Posterior vena cava (tissue), 2 donors: ENCODE data around the gene SLC12A6. TPM values are rescaled to one million over a fixed set of nuclear protein-coding genes. Genes with fewer than 3 reads are reported as not detected.
"Not testable (repeated sequence)": the region's sequence is repeated elsewhere in the genome, so short reads cannot be mapped to it uniquely, and the experiment has no call there.

Experiments
- DNase-seq: peaks from one replicate; pipeline ENCODE4 v3.0.0-alpha.2; 2020; ENCODE audit warnings: low spot score
- intact Hi-C, 2 donors: fragments of 100-400 bp; cut with DNase I; formaldehyde crosslinking; loops; one replicate each; pipeline versions ENCODE4 v1.14.1 to v1.14.2; 2022 to 2023
- total RNA-seq, 2 donors: library from RNA; stranded (reverse); fragmentation: NEBNext Ultra II Directional; extraction: Animal tissue kit (Norgen Biotek cat#: 25700); gene quantifications; one replicate each; pipeline ENCODE4 v1.2.1, GENCODE V29; 2021
- donor health status: DM: yes; HTN: yes; CAD: no.
- donor health status: DM: yes; HTN: yes; CAD: no.

SLC12A6 gene
- total RNA-seq, 2 donors from 2014 or later, result 17.9 to 24.1 TPM

DNA sequence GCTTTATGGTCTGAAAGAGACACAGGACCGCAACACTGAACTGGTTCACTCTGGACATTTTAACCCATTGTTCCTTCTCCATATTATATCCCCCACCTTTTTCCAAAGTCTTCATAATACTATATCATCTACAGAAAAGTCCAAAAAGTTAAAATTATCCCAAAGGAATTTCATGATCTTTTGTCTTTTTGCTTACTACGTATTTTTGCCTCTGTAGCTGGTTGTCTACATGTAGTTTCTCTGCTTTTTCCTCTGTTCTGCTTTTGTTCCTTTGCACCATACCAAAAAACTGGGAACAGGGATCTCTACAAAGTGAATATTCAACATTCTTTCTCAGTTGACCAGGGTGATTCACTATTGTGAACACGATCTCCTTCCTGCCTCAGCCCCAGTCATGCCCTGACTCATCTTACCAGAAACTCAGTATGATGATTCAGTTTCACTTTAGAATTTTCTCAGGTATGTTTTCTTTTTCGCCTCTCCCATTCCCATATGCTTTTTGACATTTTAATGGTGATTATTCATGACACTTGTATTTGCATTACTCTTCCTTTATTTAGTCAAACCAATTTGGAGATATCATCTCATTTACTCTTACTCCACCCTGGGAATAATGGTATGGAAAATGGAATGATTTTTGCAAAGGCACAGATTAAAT lies 98.3 kb downstream of the SLC12A6 start:
- no peak for DNase-seq
- intact Hi-C loops, result no loop called here

DNA sequence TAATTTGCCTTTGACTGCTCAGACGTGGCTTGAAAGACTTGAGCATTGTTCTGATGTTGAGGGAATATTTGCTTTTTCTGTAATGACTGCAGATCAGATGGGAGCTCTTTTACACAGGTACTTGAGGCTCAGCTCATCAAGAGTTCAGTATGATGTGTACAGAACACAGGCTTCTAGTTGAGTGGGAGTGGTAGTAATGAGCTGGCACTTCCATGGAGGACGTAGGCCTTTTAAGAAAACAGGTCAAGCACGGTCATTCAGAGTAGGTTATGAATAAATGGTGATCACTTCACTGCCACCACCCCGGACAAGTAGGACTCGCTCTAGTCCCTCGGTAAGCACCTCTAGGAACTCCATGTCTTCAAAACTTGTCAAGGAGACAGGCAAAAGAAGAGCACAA lies 104.0 kb downstream of the SLC12A6 start:
- intact Hi-C loops, result no loop called here
- DNase-seq, result no peak

DNA sequence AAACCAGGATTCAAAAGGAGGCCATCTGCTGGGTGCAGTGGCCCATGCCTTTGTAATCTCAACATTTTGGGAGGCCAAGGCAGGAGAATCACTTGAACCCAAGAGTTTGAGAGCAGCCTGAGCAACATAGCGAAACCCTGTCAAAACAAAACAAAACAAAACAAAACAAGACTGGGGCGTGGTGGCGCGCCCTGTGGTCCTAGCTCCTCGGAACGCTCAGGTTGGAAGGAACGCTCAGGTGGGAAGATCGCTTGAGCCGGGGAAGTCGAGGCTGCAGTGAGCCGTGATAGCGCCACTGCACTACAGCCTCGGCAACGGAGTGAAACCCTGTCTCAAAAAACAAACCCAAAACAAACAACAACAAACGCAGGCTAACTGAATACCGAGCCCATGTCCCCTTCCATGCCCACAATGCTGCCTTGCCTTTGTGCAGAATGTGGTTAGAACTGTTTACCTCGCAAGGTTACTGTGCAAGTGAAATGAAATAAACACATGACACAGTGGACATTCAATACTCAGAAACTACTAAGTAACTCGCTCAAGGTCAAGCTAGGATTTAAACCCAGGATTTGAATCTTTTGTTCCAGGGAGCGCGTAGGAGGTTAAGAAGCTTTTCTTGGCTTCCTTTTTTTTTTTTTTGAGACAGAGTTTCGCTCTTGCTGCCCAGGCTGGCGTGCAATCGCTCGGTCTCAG lies 113.5 kb downstream of the SLC12A6 start:
- DNase-seq, result no peak
- intact Hi-C loops, result loop anchor here in 1 of 2 donors (10.0 kb wide), 1 partner anchor 119 kb away; the partner anchor contains the start of genes EMC7 and PGBD4

DNA sequence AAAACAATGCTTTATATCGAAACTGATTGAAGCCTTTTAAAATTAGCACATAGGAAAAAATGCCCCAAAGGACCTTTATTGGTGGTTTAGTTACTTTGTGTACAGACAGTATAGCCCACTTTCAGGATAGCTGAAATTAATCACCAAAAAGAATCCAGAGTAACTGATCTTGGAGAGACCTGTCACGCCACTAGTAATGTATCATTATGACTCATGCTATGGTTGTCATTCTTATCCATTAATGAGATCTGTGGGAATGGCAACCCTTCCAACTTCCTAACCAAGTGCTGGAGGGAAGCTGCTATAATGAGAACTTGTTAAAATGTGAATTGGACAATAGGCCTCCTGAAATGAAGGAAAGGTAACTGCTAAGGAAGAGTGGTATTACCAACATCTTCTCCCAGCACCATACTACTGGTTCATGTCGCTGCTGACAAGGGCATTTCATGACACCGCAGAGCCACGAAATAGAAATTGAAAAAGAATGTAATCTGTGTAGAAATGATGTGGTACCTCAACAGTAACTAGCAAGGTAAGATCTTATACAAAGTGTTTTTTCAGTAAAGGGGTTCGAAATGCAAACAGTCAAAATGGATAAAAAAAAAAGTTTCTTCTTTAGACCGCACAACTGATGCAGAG lies 119.9 kb downstream of the SLC12A6 start:
- DNase-seq, result no peak
- intact Hi-C loops, result no loop called here

DNA sequence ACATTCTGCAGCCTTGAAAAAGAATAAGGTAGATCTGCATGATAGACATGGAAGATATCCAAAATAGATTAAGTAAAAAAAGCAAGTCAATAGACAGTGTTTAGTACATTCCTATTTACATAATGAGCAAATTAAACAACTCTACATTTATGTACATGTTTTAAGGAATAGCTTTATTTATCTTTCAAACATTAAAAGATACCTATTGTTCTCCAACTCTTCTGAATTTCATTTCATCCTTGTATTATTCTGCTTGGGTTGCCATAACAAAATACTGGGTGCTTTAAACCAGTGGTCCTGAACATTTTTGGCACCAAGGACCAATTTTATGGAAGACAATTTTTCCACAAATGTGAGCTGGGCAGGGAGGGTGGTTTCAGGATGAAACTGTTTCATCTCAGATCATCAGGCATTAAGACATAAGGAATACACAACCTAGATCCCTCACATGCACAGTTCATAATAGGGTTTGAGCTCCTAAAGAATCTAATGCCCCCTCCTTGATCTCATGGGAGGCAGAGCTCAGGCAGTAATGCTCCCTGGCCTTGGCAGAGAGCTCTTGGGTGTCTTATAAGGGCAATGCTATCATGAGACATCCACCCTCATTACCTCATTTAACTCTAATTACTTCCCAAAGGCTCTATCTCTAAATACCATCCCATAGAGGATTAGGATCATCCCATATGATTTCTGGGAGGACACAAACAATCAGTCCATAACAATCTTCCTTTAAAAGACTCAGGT lies 120.9 kb downstream of the SLC12A6 start:
- intact Hi-C loops, result no loop called here
- no peak for DNase-seq

DNA sequence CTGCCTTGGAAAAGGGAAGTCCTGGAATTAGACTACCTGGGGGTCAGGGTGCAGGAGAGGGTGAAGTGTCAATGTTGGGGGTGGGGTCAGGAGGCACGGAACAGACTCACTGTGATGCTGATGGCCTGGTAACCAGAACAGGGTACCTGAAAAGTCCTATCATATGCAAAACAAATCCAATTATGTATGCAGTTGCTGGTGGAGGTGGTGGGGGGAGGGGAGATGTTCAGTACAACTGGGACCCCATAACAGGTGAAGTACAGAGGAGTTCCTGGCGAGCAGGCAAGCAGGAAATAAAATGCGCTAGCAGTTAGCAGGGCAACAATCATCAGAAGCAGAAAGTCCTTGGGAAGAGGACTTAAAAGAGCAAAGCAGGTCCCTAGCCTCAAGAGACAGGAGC lies 123.4 kb downstream of the SLC12A6 start:
- DNase-seq, result no peak
- intact Hi-C loops, result loop anchor here (5.0 kb wide), 2 partner anchors 152 to 157 kb away; no protein-coding TSS in a partner anchor

DNA sequence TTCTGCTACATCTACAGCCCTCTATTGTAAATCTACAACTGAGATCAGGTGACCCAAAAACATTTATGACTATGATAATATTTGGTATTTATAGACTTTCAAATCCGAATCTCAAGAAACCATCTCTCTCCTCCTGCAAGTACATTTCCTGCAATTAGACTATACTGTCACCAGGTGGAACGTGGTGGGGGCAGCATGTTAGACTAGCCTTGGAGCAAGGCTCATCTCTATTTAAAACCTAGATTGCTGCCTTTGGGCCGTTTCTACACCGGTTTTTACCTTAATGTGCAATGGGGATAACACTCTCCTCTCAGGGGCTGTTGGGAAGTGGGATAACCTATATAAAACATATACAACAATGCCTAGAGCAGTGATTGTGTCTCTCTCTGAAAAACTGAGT lies 123.9 kb downstream of the SLC12A6 start:
- intact Hi-C loops, result loop anchor here (5.0 kb wide), 2 partner anchors 151 to 156 kb away; no protein-coding TSS in a partner anchor
- no peak for DNase-seq

DNA sequence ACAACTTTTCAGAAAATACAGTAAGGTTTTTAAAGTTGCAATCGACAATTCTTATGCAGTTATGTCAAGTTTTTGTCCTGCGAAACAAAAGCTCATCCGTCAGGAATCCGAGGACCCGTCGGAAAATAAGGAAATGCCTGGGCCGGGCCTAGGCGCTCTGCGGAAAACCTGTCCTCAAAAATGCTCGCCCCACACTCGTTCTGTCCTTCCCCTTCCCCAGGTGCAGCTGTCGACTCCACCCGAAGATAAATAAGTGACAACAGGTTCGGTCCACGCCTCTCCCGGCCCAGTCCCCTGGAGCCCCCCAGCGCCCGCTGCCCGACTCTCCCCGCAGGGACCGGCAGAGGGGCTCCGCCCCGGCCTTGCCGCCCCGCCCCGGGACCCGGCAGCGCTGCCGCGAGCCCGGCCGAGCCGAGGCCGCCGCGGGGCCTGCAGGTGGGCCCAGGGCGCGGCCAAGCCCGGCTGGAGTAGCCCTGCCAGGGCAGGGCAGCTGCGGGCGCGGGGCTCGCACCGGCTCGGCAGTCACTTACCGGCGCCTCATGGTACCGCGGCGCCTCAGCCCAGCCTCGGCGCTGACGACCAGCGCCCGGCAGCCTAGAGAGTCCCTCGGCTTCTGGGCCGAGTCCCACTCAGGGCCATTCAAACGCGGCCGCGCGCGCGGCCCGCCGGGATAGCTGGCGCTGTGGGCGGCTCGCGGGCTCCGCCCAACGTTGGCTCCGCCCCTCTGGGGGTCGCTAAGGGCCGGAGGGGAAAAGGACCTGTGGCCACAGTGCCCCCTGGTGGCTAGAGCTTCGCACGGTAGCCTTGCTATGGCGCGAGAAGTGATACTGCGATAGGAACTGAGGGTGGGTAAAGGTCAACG lies 127.9 kb downstream of the SLC12A6 start, which contains the start of gene KATNBL1:
Gene KATNBL1, minus strand, starts transcription at position 676 of the 862 bp plus-strand sequence. CDS start 46,420 bp downstream, outside the sequence.
- intact Hi-C loops, result loop anchor here (5.0 kb wide), 2 partner anchors 147 to 152 kb away; no protein-coding TSS in a partner anchor
- DNase-seq, result peak; percentile 99

DNA sequence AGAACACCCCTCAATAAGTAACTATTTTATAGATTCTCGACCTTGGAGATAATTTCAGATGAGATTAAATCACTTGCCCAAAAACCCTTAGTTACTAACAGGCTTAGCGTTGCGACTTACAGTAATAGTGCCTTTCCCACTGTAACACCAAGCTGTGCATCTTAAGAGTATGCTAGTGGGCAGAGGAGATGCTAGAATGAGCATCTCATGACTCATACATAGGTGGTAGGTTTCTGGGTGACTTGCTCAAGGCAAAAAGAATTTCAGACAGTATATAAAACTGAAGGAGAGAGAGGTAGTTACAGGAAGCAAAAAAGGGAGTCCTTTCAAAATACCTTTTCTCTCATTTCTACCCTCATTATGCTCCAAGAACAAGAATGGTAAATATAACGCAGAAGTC lies 131.6 kb downstream of the SLC12A6 start:
- DNase-seq, result no peak
- intact Hi-C loops, result no loop called here

DNA sequence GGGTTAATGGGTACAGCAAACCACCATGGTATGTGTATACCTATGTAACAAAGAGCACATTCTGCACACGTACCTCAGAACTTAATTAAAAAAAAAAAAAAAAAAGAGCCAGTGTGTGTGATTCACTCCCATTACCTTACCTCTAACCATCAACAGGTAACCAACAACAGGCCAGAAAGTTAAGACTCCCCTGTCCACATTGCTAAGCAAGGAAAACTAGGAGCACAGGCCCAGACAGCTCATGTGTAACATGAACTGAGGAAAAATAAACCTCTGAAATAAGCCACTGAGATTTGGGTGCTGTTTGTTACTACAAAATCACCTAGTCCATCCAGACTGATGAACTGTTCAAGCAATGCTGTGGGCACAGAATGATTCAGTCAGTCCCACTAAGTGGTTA lies 133.6 kb downstream of the SLC12A6 start:
- no peak for DNase-seq
- intact Hi-C loops, result no loop called here

DNA sequence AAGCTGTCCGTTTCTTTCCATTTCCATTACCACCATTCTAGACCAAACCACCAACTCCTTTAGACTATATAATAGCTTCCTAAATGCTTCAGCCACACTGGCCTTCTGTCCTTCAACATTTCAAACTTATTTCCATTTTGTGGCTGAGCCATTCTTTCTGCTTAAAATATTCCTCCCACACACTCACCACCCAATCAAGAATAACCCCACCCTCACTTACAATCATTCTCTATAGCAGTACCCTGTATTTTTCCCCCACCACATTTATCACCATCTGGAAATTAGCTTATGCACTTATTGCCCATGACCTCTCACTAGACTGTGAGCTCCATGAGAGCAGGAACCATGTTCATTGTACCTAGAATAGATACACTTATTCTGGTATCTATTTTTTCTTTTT lies 134.3 kb downstream of the SLC12A6 start:
- DNase-seq, result no peak
- intact Hi-C loops, result no loop called here

DNA sequence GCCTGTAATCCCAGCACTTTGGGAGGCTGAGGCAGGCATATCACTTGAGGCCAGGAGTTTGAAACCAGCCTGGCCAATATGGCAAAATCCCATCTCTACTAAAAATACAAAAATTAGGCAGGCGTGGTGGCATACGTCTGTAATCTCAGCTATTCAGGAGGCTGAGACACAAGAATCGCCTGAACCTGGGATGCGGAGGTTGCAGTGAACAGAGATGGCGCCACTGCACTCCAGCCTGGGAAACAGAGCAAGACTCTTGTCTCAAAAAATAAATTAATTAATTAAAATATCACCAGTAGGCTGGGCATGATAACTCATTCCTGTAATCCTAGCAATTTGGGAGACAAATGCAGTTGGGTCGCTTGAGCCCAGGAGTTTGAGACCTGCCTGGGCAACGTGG lies 144.3 kb downstream of the SLC12A6 start:
- DNase-seq, intact Hi-C loops: not testable (repeated sequence)

DNA sequence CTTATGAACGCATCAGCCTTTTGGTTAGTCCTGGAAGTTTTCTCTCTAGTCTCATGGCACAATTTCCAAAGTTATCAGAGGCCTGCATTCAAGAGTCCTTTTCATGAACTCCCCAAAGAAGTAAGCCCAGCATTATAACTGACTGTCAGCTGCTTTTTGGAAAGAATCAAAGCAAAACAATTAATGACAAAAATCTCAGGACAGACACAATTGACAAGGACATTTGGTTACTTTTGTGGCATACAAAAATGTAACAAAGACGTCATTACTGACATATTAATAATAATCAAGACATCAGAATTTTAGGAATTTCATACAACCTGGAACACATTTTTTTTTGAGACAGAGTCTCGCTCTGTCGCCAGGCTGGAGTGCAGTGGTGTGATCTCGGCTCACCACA lies 148.9 kb downstream of the SLC12A6 start:
- intact Hi-C loops, result loop anchor here in 1 of 2 donors (5.0 kb wide), 1 partner anchor 1446 kb away; no protein-coding TSS in a partner anchor
- DNase-seq, result no peak

DNA sequence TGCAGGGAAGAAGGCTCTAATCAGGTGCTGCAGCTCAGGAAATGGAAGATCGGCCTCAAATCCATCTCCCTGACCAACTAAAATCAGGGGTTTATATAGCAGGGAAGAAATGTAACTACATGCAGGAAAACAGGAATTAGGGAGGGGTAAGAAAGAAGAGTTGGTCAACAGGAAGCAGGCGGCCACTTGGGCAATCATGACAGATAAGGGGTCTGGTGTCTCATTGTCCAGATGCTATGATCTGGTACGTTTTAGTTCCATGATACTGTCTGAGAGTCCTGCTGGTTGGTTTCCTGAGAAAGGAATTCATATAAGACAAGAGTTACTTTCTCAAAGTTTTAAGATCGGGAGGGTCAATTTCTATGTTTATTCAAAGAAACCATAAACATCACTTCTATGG lies 151.9 kb downstream of the SLC12A6 start:
- intact Hi-C loops, result loop anchor here in 1 of 2 donors (5.0 kb wide), 1 partner anchor 1443 kb away; no protein-coding TSS in a partner anchor

DNA sequence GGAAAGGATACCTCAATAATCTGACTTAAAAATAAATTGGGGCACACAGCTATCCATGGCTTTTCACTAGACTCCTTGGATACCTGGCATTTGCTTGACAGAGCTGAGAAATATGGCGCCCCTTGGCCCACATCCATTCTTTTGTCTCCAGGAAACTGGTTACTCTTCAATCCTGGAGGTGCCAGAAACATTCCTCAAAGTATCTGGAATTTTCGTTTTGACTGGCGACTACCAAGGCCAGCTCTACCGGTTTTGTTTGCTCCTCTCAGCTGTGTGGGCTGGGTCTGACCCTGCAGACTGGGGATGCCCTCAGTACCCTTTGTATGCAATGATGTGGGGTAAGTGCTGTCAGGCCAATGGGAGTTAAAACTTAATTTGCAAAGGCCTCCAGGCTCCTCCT lies 154.6 kb downstream of the SLC12A6 start:
- no peak for DNase-seq
- intact Hi-C loops, result no loop called here

More for the DNA sequence above, 151.9 kb downstream of the SLC12A6 start:
- DNase-seq, result no peak
